ENCODE measurements around the gene ZNF614. TPM values are rescaled to one million over a fixed set of nuclear protein-coding genes. Genes with fewer than 3 reads are reported as not detected.
"Not testable (repeated sequence)": the region's sequence is repeated elsewhere in the genome, so short reads cannot be mapped to it uniquely, and the experiment has no call there.

ZNF614 gene
- total and polyA plus RNA-seq, 2 of the 13 experiments (the other 11 are each of a cell fraction or from before 2014, with no cell fraction given), result 13.0 to 22.8 TPM

DNA sequence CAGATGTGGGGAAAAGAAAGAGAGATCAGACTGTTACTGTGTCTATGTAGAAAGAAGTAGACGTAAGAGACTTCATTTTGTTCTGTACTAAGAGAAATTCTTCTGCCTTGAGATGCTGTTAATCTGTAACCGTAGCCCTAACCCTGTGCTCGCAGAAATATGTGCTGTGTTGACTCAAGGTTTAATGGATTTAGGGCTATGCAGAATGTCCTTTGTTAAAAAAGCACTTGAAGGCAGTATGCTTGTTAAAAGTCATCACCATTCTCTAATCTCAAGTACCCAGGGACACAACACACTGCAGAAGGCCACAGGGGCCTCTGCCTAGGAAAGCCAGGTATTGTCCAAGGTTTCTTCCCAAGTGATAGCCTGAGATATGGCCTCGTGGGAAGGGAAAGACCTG lies 3.7 kb downstream of the ZNF614 start (continued):
- TF ChIP-seq CREM (IDR thresholded peaks at IDR 0.05) (peak; percentile 30; the same call in 1 of the 2 replicates), ARNTL (CRISPR knock-in tag; IDR thresholded peaks at IDR 0.05) (0 out of 2 replicates have a peak, but pooled peaks have one; percentile 20), HDAC2 (CRISPR knock-in tag; IDR thresholded peaks at IDR 0.05) (peak; percentile 48; the same call in 1 of the 2 replicates), HNF1A (IDR thresholded peaks at IDR 0.05; ENCODE audit: low read depth) (peak; percentile 82; the same call in 1 of the 2 replicates), HNF1A (CRISPR knock-in tag; IDR thresholded peaks at IDR 0.05; ENCODE audit: borderline replicate concordance) (peak; percentile 90), FOXA3 (CRISPR knock-in tag; IDR thresholded peaks at IDR 0.05) (peak; percentile 79), DRAP1 (CRISPR knock-in tag; IDR thresholded peaks at IDR 0.05) (0 out of 2 replicates have a peak, but pooled peaks have one; percentile 25), FOXA1 (CRISPR knock-in tag; IDR thresholded peaks at IDR 0.05) (peak; percentile 83), ZGPAT (CRISPR knock-in tag; IDR thresholded peaks at IDR 0.05) (0 out of 2 replicates have a peak, but pooled peaks have one; percentile 37), SAP130 (CRISPR knock-in tag; IDR thresholded peaks at IDR 0.05; ENCODE audit: low read depth) (peak; percentile 63), MIXL1 (CRISPR knock-in tag; IDR thresholded peaks at IDR 0.05) (peak; percentile 52; the same call in 1 of the 2 replicates), ZNF331 (CRISPR knock-in tag; IDR thresholded peaks at IDR 0.05) (peak; percentile 69), RARA (CRISPR knock-in tag; IDR thresholded peaks at IDR 0.05) (peak; percentile 38; the same call in 1 of the 2 replicates), ZNF609 (CRISPR knock-in tag; IDR thresholded peaks at IDR 0.05; ENCODE audit: borderline replicate concordance) (peak; percentile 71; the same call in 1 of the 2 replicates)
- TF ChIP-seq CREM (CRISPR knock-in tag; IDR thresholded peaks at IDR 0.05); FOXA1 (IDR thresholded peaks at IDR 0.05): not testable (repeated sequence)
- TF ChIP-seq, protein P1, sequence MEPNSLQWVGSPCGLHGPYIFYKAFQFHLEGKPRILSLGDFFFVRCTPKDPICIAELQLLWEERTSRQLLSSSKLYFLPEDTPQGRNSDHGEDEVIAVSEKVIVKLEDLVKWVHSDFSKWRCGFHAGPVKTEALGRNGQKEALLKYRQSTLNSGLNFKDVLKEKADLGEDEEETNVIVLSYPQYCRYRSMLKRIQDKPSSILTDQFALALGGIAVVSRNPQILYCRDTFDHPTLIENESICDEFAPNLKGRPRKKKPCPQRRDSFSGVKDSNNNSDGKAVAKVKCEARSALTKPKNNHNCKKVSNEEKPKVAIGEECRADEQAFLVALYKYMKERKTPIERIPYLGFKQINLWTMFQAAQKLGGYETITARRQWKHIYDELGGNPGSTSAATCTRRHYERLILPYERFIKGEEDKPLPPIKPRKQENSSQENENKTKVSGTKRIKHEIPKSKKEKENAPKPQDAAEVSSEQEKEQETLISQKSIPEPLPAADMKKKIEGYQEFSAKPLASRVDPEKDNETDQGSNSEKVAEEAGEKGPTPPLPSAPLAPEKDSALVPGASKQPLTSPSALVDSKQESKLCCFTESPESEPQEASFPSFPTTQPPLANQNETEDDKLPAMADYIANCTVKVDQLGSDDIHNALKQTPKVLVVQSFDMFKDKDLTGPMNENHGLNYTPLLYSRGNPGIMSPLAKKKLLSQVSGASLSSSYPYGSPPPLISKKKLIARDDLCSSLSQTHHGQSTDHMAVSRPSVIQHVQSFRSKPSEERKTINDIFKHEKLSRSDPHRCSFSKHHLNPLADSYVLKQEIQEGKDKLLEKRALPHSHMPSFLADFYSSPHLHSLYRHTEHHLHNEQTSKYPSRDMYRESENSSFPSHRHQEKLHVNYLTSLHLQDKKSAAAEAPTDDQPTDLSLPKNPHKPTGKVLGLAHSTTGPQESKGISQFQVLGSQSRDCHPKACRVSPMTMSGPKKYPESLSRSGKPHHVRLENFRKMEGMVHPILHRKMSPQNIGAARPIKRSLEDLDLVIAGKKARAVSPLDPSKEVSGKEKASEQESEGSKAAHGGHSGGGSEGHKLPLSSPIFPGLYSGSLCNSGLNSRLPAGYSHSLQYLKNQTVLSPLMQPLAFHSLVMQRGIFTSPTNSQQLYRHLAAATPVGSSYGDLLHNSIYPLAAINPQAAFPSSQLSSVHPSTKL (CRISPR knock-in tag; IDR thresholded peaks at IDR 0.05), result peak; percentile 84

Data from HepG2 (cell line).